CD4-positive, alpha-beta T cell (primary cell): Measurements from ENCODE around the gene KCNE2. TPM values are rescaled to one million over a fixed set of nuclear protein-coding genes. Genes with fewer than 3 reads are reported as not detected.

Source experiments
- ATAC-seq: fragments of 200-7000 bp; cut with Tn5 transposase; one replicate; pipeline ENCODE4 v1.10.0; 2022; ENCODE audit warnings: mild to moderate bottlenecking; ENCODE audit not compliant: poor library complexity
- CTCF ChIA-PET: fragments of 350-600 bp; sonication (Branson Sonifier 250); formaldehyde crosslinking; loops from one replicate; lab custom pipeline; 2021; ENCODE audit warnings: antibody characterized with exemption, inconsistent platforms; lab: Charles Lee
- POLR2A ChIA-PET: fragments of 350-600 bp; sonication (Branson Sonifier 250); formaldehyde crosslinking; loops from one replicate; lab custom pipeline; 2021; ENCODE audit warnings: antibody characterized with exemption, inconsistent platforms; lab: Charles Lee
- DNase-seq, 14 experiments: peaks; one replicate each; pipeline ENCODE4 v3.0.0-alpha.2; 2013 to 2020; ENCODE audit warnings: mixed read lengths in 2 of 14
- H3K27ac ChIP-seq, 2 donors: one replicate each; pipeline versions ENCODE4 v1.5.1 to v1.7.0; 2013; ENCODE audit warnings: low read length in 2 of 2, low read depth in 1 of 2, mild to moderate bottlenecking in 1 of 2
- H3K27me3 ChIP-seq, 2 experiments: 1 replicate in 1 of 2; 2 replicates in 1 of 2; pipeline versions ENCODE4 v1.6.1 to v1.7.0; 2013; ENCODE audit warnings: low read length in 2 of 2, control low read depth in 1 of 2, mild to moderate bottlenecking in 1 of 2, moderate library complexity in 1 of 2; ENCODE audit not compliant: insufficient read depth in 2 of 2, control insufficient read depth in 1 of 2
- H3K36me3 ChIP-seq: one replicate; pipeline ENCODE4 v1.6.1; 2013; ENCODE audit warnings: low read length, control low read depth; ENCODE audit not compliant: insufficient read depth
- H3K4me1 ChIP-seq: one replicate; pipeline ENCODE4 v1.6.1; 2013; ENCODE audit warnings: low read length, control low read depth; ENCODE audit not compliant: insufficient read depth
- H3K4me3 ChIP-seq: one replicate; pipeline ENCODE4 v1.5.1; 2013; ENCODE audit warnings: mild to moderate bottlenecking, low read length, moderate library complexity
- H3K9me3 ChIP-seq, 2 experiments: 1 replicate in 1 of 2; 2 replicates in 1 of 2; pipeline versions ENCODE4 v1.6.1 to v1.7.0; 2013; ENCODE audit warnings: low read length in 2 of 2, mild to moderate bottlenecking in 2 of 2, control low read depth in 1 of 2, moderate library complexity in 1 of 2; ENCODE audit not compliant: control insufficient read depth in 1 of 2, insufficient read depth in 1 of 2
- H3K27ac Mint-ChIP-seq: one replicate; pipeline ENCODE4 v1.8.0; 2020; ENCODE audit warnings: mixed read lengths
- H3K27me3 Mint-ChIP-seq: one replicate; pipeline ENCODE4 v1.8.0; 2021; ENCODE audit warnings: mixed read lengths
- H3K36me3 Mint-ChIP-seq: one replicate; pipeline ENCODE4 v1.8.0; 2021; ENCODE audit warnings: low read depth, mixed read lengths
- H3K4me1 Mint-ChIP-seq: one replicate; pipeline ENCODE4 v1.8.0; 2021; ENCODE audit warnings: low read depth, mixed read lengths
- H3K4me3 Mint-ChIP-seq: one replicate; pipeline ENCODE4 v1.8.0; 2020; ENCODE audit warnings: mild to moderate bottlenecking, mixed read lengths
- H3K9me3 Mint-ChIP-seq: one replicate; pipeline ENCODE4 v1.8.0; 2020; ENCODE audit warnings: mixed read lengths
- intact Hi-C, 2 experiments: fragments of 100-400 bp; cut with DNase I in 1 of 2; cut with micrococcal nuclease in 1 of 2; formaldehyde crosslinking; loops; one replicate each; pipeline versions ENCODE4 v1.15.1 to v1.9.0; 2023 to 2025; cut with DNase I, micrococcal nuclease
- total RNA-seq, 174 experiments: library from RNA in 2 of 174; stranded (reverse) in 2 of 174; gene quantifications; one replicate each; pipeline ENCODE4 v1.2.3 and lab custom pipeline; 2021 to 2026
- TF ChIP-seq, protein P1 (sequence below): fragments of 200-600 bp; IDR thresholded peaks from one replicate; pipeline ENCODE4 v1.8.0; 2022; ENCODE audit warnings: antibody characterized with exemption, mild to moderate bottlenecking

KCNE2 gene
- total RNA-seq, 2 experiments from 2014 or later: not detected

DNA sequence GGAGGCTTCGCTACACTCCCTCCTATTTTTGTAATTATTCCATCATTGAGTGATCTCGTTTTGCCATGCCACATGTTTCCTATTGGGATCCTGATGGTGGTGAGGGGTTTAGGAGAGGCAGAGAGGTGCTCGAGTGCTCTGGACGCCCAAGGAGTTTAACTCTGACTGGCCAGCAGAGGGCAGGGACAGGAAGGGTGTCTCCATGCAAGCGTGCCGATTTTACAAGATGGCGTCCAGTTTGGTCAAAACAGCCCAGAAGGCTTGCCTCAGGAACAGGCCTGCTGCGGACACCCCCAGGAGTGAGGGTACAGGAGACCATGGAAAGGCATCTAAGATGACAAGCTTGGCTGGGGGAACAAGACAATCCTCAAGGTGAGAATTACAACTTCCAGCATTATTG, 33.8 kb upstream of the KCNE2 start:
- no peak overlapping the region for H3K4me3 Mint-ChIP-seq
- H3K27me3 Mint-ChIP-seq: no peaks in the 10 kb centered on the region
- intact Hi-C loops: no loop called here
- H3K36me3 Mint-ChIP-seq: no peaks in the 10 kb centered on the region
- no peaks in the 10 kb centered on the region for H3K4me1 ChIP-seq
- H3K9me3 ChIP-seq: peaks cover 0 to 7% of the 10 kb centered on the region in 2 experiments
- ATAC-seq (no peak), DNase-seq (no peak)
- ChIA-PET CTCF (no interaction called here), POLR2A (no interaction called here)
- TF ChIP-seq, protein P1, sequence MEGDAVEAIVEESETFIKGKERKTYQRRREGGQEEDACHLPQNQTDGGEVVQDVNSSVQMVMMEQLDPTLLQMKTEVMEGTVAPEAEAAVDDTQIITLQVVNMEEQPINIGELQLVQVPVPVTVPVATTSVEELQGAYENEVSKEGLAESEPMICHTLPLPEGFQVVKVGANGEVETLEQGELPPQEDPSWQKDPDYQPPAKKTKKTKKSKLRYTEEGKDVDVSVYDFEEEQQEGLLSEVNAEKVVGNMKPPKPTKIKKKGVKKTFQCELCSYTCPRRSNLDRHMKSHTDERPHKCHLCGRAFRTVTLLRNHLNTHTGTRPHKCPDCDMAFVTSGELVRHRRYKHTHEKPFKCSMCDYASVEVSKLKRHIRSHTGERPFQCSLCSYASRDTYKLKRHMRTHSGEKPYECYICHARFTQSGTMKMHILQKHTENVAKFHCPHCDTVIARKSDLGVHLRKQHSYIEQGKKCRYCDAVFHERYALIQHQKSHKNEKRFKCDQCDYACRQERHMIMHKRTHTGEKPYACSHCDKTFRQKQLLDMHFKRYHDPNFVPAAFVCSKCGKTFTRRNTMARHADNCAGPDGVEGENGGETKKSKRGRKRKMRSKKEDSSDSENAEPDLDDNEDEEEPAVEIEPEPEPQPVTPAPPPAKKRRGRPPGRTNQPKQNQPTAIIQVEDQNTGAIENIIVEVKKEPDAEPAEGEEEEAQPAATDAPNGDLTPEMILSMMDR: no peak
- H3K27ac ChIP-seq: no peak overlapping the region
- no peak overlapping the region for H3K27ac Mint-ChIP-seq
- no peaks in the 10 kb centered on the region for H3K4me1 Mint-ChIP-seq
- no peaks in the 10 kb centered on the region for H3K36me3 ChIP-seq
- no peak overlapping the region for H3K4me3 ChIP-seq
- no peaks in the 10 kb centered on the region for H3K9me3 Mint-ChIP-seq
- H3K27me3 ChIP-seq: no peaks in the 10 kb centered on the region

DNA sequence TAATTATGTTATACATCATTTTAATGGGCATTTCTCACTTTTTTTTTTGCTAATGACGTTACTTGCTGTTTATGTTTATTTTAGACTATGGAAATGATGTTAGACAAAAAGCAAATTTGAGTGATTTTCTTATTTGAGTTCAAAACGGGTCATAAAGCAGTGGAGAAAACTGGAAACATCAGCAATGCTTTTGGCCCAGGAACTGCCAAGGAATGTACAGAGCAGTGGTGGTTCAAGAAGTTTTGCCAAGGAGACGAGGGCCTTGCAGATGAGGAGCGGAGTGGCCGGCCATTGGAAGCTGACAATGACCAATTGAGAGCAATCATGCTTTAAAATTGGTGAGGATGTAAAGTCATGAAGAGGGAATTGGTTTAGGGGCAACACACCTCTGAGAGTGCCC, 32.1 kb upstream of the KCNE2 start:
- DNase-seq (no peak), ATAC-seq (no peak)
- Mint-ChIP-seq H3K4me1 (no peaks in the 10 kb centered on the region), H3K27me3 (no peaks in the 10 kb centered on the region), H3K9me3 (no peaks in the 10 kb centered on the region), H3K27ac (no peak overlapping the region), H3K36me3 (no peaks in the 10 kb centered on the region), H3K4me3 (no peak overlapping the region)
- TF ChIP-seq, protein P1: no peak
- intact Hi-C loops: no loop called here
- Histone ChIP-seq H3K27ac (no peak overlapping the region), H3K36me3 (no peaks in the 10 kb centered on the region), H3K4me1 (no peaks in the 10 kb centered on the region), H3K4me3 (no peak overlapping the region), H3K9me3 (peaks cover 0 to 7% of the 10 kb centered on the region in 2 experiments), H3K27me3 (no peaks in the 10 kb centered on the region)
- POLR2A ChIA-PET: no interaction called here
- CTCF ChIA-PET: no interaction called here

DNA sequence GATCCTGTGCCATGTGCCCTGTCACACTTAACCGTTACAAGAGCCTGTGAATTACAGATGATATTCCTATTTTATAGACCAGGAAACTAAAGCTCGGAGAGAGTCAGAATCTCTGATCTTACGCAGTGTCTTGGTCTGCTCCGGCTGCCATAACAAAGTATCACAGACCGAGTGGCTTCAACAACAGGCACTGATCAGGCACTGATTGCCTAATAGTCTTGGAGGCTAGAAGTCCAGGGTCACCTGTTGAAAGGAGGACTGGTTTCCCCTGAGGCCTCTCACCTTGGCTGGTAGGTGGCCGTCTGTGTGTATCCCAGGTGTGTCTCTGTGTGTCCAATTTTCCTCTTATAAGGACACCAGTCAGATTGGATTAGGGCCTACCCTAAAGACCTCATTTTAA, 31.5 kb upstream of the KCNE2 start:
- ATAC-seq: no peak

More for the DNA sequence above, 31.5 kb upstream of the KCNE2 start:
- H3K27me3 Mint-ChIP-seq: no peaks in the 10 kb centered on the region
- H3K9me3 ChIP-seq: peaks cover 0 to 7% of the 10 kb centered on the region in 2 experiments
- no peaks in the 10 kb centered on the region for H3K36me3 ChIP-seq
- POLR2A ChIA-PET: no interaction called here
- TF ChIP-seq, protein P1: no peak
- CTCF ChIA-PET: no interaction called here
- H3K27me3 ChIP-seq: no peaks in the 10 kb centered on the region
- no peak overlapping the region for H3K4me3 Mint-ChIP-seq
- H3K4me1 Mint-ChIP-seq: no peaks in the 10 kb centered on the region
- no peaks in the 10 kb centered on the region for H3K4me1 ChIP-seq
- no peak for DNase-seq
- no peak overlapping the region for H3K4me3 ChIP-seq
- no peaks in the 10 kb centered on the region for H3K9me3 Mint-ChIP-seq
- H3K27ac ChIP-seq: no peak overlapping the region
- intact Hi-C loops: no loop called here
- no peaks in the 10 kb centered on the region for H3K36me3 Mint-ChIP-seq
- H3K27ac Mint-ChIP-seq: no peak overlapping the region
